Spleen (tissue), 11 donors: ENCODE data around the gene LOXL1. TPM values are rescaled to one million over a fixed set of nuclear protein-coding genes. Genes with fewer than 3 reads are reported as not detected.

ENCODE experiments used
- DNase-seq: peaks from one replicate; pipeline ENCODE4 v3.0.0-alpha.2; 2020
- H3K27ac ChIP-seq, 8 donors: fragments of 200-600 bp; sonication (generic) in 7 of 8; 1 replicate in 4 of 8; 2 replicates in 4 of 8; pipeline versions ENCODE4 v1.5.0 to v1.8.0; 2016 to 2021; ENCODE audit warnings: inconsistent platforms in 4 of 8, mild to moderate bottlenecking in 4 of 8, moderate library complexity in 1 of 8
- H3K27me3 ChIP-seq, 7 donors: fragments of 200-600 bp; sonication (generic) in 6 of 7; replicated peaks in 1 of 7; 1 replicate in 4 of 7; 2 replicates in 3 of 7; pipeline versions ENCODE4 v1.5.0 to v1.8.0; 2016 to 2021; ENCODE audit warnings: inconsistent platforms in 3 of 7, mild to moderate bottlenecking in 1 of 7
- H3K36me3 ChIP-seq, 6 donors: fragments of 200-600 bp; sonication (generic) in 5 of 6; 1 replicate in 4 of 6; 2 replicates in 2 of 6; pipeline versions ENCODE4 v1.5.0 to v1.8.0; 2016 to 2021; ENCODE audit warnings: inconsistent platforms in 2 of 6
- H3K4me1 ChIP-seq, 6 donors: fragments of 200-600 bp; sonication (generic) in 5 of 6; 1 replicate in 3 of 6; 2 replicates in 3 of 6; pipeline versions ENCODE4 v1.5.0 to v1.8.0; 2016 to 2021; ENCODE audit warnings: inconsistent platforms in 3 of 6
- H3K4me3 ChIP-seq, 8 donors: fragments of 200-600 bp; sonication (generic) in 7 of 8; 1 replicate in 4 of 8; 2 replicates in 4 of 8; pipeline versions ENCODE4 v1.5.0 to v1.8.0; 2016 to 2021; ENCODE audit warnings: inconsistent platforms in 4 of 8, mild to moderate bottlenecking in 4 of 8, moderate library complexity in 2 of 8
- H3K9me3 ChIP-seq, 8 donors: fragments of 200-600 bp; sonication (generic) in 7 of 8; 1 replicate in 4 of 8; 2 replicates in 4 of 8; pipeline versions ENCODE4 v1.5.0 to v1.8.0; 2016 to 2021; ENCODE audit warnings: inconsistent platforms in 4 of 8
- POLR2A ChIP-seq, 3 donors: fragments of 450-650 bp; IDR thresholded peaks; one replicate each; pipeline ENCODE4 v1.5.1; 2017; ENCODE audit warnings: antibody characterized with exemption in 3 of 3, mild to moderate bottlenecking in 1 of 3
- POLR2AphosphoS5 ChIP-seq, 3 donors: sonication (generic); formaldehyde crosslinking; IDR thresholded peaks; one replicate each; pipeline ENCODE4 v1.5.1; 2017; ENCODE audit warnings: antibody characterized with exemption in 3 of 3
- WGBS, 5 donors: extraction: QIAGEN DNeasy Blood & Tissue Kit in 3 of 5; methylation state at CpG; one replicate each; pipeline versions ENCODE4 v1.1.5 to v1.1.7; 2013 to 2018; 5-methylcytosine and 5-hydroxymethylcytosine counted together
- intact Hi-C: fragments of 100-400 bp; cut with DNase I; formaldehyde crosslinking; loops from one replicate; pipeline ENCODE4 v1.15.0; 2023; ENCODE audit warnings: low total_unique reads
- polyA plus RNA-seq, 3 donors: library from polyadenylated mRNA; stranded (reverse); fragments of 200-250 nt; gene quantifications; one replicate each; pipeline ENCODE4 v1.2.1, GENCODE V29; 2013
- total RNA-seq, 7 donors: library from RNA; depleted of rRNA in 3 of 7; stranded (reverse); fragments of >200 nt in 3 of 7; fragmentation: NEBNext Ultra II Directional in 4 of 7; extraction: Animal tissue kit (Norgen Biotek cat#: 25700) in 4 of 7; gene quantifications; one replicate each; pipeline versions ENCODE4 v1.1.0 to v1.2.1, GENCODE V29; 2016 to 2021
- TF ChIP-seq, protein P1 (sequence below), 11 experiments: fragments of 200-600 bp in 7 of 11; fragments of 450-650 bp in 4 of 11; sonication (generic) in 4 of 11; IDR thresholded peaks in 8 of 11; conservative IDR thresholded peaks in 3 of 11; 1 replicate in 7 of 11; 2 replicates in 4 of 11; pipeline versions ENCODE4 v1.4.0 to v1.8.0; 2016 to 2021; ENCODE audit warnings: antibody characterized with exemption in 11 of 11, inconsistent platforms in 4 of 11, mild to moderate bottlenecking in 1 of 11
- donor health status: healthy with polysubstance abuse.
- donor health status: DM: no; HTN: no; CAD: no; lungs with moderate emphysema.
- donor health status: DM: no; HTN: no; CAD: no.
- donor health status: Bipolar disorder and iron deficiency.
- donor health status: healthy.
- donor health status: DM: no; HTN: no; CAD: no.
- donor health status: DM: yes; HTN: yes; CAD: no.

Gene LOXL1
- total and polyA plus RNA-seq, 10 donors: 3.3 to 11.3 (median 8.1) TPM

DNA sequence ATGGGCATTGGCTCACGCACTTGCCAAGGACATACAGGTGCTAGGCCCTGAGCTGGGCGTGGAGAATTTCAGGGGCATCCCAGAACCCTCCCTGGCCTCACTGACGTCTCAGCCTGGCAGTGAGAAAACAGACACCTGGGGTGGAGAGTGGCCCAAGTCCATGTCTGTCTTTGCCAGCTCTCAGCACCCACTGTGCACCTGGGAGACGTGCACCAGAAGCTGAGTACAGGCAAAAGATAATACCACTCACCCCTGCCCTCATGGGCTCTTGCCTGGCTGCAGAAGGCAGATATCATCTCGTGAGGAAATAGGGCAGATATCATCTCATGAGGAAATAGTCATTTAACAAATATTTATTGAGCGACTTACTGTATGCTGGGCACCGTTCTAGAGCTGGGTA is 8.0 kb downstream of the LOXL1 start:
- Histone ChIP-seq H3K27me3 (peaks cover 0 to 35% (median 0%) of the 10 kb centered on the region in 7 donors), H3K36me3 (no peaks in the 10 kb centered on the region), H3K9me3 (no peaks in the 10 kb centered on the region), H3K4me1 (peaks cover 0 to 52% (median 14%) of the 10 kb centered on the region in 6 donors), H3K27ac (no peak overlapping the region), H3K4me3 (no peak overlapping the region)
- intact Hi-C loops: no loop called here
- WGBS, 5 donors: 51 to 71% (median 64%) methylated on average over 5 to 7 of the region's 7 CpGs
- DNase-seq: peak; percentile 40
- no peak for TF ChIP-seq POLR2A (IDR thresholded peaks at IDR 0.05)
- no peak for TF ChIP-seq POLR2AphosphoS5 (IDR thresholded peaks at IDR 0.05)
- TF ChIP-seq, protein P1, sequence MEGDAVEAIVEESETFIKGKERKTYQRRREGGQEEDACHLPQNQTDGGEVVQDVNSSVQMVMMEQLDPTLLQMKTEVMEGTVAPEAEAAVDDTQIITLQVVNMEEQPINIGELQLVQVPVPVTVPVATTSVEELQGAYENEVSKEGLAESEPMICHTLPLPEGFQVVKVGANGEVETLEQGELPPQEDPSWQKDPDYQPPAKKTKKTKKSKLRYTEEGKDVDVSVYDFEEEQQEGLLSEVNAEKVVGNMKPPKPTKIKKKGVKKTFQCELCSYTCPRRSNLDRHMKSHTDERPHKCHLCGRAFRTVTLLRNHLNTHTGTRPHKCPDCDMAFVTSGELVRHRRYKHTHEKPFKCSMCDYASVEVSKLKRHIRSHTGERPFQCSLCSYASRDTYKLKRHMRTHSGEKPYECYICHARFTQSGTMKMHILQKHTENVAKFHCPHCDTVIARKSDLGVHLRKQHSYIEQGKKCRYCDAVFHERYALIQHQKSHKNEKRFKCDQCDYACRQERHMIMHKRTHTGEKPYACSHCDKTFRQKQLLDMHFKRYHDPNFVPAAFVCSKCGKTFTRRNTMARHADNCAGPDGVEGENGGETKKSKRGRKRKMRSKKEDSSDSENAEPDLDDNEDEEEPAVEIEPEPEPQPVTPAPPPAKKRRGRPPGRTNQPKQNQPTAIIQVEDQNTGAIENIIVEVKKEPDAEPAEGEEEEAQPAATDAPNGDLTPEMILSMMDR (IDR thresholded peaks at IDR 0.05 in 8 of 11, conservative IDR thresholded peaks at IDR 0.05 in 3 of 11): no peak

DNA sequence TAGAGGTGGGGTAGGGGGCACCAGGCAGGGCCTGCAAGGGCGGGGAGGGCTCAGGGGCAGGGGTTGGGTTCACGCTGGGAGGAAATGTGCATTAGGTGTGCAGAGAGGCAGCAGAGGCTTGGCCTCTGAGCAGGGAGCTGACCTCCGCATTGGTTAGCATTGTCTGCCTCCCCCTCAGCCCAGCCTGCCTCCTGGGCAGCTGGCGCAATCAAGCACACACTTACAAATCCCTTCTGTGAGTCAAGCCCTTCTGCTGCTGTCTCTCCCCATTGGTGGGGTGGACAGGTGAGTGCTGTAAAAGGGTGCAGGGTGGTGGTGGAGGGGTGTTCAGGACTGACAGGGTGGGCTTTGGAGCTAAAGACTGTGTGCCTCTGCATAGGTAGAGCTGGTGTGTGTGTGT is 9.3 kb downstream of the LOXL1 start:
- intact Hi-C loops: no loop called here
- Histone ChIP-seq H3K4me1 (peaks cover 0 to 50% (median 18%) of the 10 kb centered on the region in 6 donors), H3K36me3 (no peaks in the 10 kb centered on the region), H3K4me3 (no peak overlapping the region), H3K27me3 (peaks cover 0 to 23% (median 0%) of the 10 kb centered on the region in 7 donors), H3K9me3 (no peaks in the 10 kb centered on the region), H3K27ac (no peak overlapping the region)
- TF ChIP-seq POLR2A (IDR thresholded peaks at IDR 0.05) (no peak), POLR2AphosphoS5 (IDR thresholded peaks at IDR 0.05) (no peak)
- TF ChIP-seq, protein P1 (IDR thresholded peaks at IDR 0.05 in 8 of 11, conservative IDR thresholded peaks at IDR 0.05 in 3 of 11): no peak
- 81 to 91% (median 86%) methylated on average over 4 of the region's 4 CpGs for WGBS, 5 donors
- peak; percentile 35 for DNase-seq

DNA sequence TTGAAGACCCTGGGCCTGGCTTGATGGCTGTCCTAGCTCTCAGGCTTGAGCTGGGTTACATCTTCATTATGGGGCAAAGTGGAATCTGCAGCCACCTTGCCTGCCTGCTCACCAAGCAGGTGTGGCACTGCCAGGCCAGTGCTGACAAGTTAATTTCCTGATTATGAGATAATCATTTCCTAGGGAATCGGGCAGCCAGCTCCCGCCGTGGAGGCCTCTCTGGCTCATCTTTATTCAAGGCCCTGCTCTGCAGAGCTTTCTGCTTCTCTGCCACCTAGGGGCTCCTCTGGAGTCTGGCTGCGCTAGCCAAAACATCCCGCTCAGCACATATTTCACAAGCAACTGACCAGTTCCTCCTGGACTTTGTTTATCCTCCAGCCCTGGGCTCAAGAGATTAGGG is 9.9 kb downstream of the LOXL1 start:
- H3K9me3 ChIP-seq: no peaks in the 10 kb centered on the region
- whole genome bisulfite sequencing, 5 donors: 43 to 63% (median 53%) methylated on average over 5 of the region's 5 CpGs
- peak; percentile 55 for DNase-seq
- no peak overlapping the region for H3K4me3 ChIP-seq
- no peak for TF ChIP-seq POLR2AphosphoS5 (IDR thresholded peaks at IDR 0.05)
- TF ChIP-seq, protein P1 (IDR thresholded peaks at IDR 0.05 in 8 of 11, conservative IDR thresholded peaks at IDR 0.05 in 3 of 11): no peak
- TF ChIP-seq POLR2A (IDR thresholded peaks at IDR 0.05): no peak
- peaks cover 0 to 50% (median 24%) of the 10 kb centered on the region in 6 donors for H3K4me1 ChIP-seq
- H3K27ac ChIP-seq: no peak overlapping the region
- intact Hi-C loops: no loop called here
- H3K36me3 ChIP-seq: no peaks in the 10 kb centered on the region
- peaks cover 0 to 16% (median 0%) of the 10 kb centered on the region in 7 donors for H3K27me3 ChIP-seq

DNA sequence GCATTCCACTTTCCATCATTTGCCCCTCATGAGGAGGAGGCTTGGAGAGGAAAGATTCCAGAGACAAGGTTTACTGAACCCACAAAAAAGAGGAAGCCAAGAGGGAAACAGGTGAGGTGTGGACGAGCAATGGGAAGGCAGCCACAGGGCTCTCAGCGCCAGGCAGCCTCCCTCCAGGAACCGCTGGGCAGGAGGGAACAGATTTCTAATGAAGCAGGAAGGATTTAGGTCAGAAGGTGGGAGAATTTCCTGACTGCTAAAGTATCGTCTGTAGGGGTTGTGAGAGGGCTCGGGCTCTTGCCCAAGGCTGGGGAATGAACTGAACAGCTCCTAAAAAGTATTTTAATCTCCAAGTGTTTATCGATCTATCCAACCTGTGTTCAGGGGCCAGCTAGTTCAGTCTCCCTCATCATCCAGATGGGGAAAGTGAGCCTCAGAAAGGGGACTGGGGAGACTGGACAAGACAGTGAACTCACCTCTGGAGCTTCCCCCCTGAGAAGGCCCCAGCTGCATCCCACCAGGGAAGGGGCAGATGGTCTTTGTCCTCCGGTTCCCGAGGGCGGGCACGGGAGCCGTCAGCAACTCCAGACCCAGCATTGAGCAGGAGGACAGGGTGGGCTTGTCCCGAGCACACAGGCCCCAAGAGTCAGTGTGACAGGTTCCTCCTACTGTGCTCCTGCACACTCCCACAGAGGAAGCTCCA is 10.5 kb downstream of the LOXL1 start:
- 44 to 60% (median 50%) methylated on average over 9 to 12 of the region's 12 CpGs for WGBS, 5 donors
- DNase-seq: peak; percentile 51
- Histone ChIP-seq H3K4me3 (no peak overlapping the region), H3K36me3 (no peaks in the 10 kb centered on the region), H3K27ac (no peak overlapping the region), H3K27me3 (peaks cover 0 to 11% (median 0%) of the 10 kb centered on the region in 7 donors), H3K4me1 (peaks cover 0 to 51% (median 28%) of the 10 kb centered on the region in 6 donors), H3K9me3 (no peaks in the 10 kb centered on the region)
- intact Hi-C loops: no loop called here
- TF ChIP-seq POLR2AphosphoS5 (IDR thresholded peaks at IDR 0.05): no peak
- TF ChIP-seq POLR2A (IDR thresholded peaks at IDR 0.05): no peak
- TF ChIP-seq, protein P1 (IDR thresholded peaks at IDR 0.05 in 8 of 11, conservative IDR thresholded peaks at IDR 0.05 in 3 of 11): no peak
